ENCODE results near the gene LRRC51.

DNA sequence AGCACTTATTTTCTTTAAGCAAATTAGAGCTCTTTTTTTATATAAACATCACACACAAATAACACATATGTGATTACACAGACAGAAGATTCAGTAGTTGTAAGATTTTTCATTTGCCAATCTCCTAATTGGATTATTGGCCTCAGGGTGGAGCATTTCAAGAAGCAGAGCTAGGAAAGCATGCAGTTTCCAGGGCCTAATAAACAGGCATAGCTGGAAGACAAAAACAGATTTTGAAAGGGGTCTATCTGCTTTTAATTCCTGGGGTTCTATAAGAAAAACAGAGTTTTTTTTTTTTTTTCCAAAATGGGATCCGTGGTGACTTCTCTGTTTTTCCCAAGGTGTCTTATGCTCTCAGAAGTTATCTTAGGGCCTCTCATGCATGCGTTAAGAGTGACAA lies 47.3 kb downstream of the LRRC51 start:
- TF ChIP-seq, protein P1, sequence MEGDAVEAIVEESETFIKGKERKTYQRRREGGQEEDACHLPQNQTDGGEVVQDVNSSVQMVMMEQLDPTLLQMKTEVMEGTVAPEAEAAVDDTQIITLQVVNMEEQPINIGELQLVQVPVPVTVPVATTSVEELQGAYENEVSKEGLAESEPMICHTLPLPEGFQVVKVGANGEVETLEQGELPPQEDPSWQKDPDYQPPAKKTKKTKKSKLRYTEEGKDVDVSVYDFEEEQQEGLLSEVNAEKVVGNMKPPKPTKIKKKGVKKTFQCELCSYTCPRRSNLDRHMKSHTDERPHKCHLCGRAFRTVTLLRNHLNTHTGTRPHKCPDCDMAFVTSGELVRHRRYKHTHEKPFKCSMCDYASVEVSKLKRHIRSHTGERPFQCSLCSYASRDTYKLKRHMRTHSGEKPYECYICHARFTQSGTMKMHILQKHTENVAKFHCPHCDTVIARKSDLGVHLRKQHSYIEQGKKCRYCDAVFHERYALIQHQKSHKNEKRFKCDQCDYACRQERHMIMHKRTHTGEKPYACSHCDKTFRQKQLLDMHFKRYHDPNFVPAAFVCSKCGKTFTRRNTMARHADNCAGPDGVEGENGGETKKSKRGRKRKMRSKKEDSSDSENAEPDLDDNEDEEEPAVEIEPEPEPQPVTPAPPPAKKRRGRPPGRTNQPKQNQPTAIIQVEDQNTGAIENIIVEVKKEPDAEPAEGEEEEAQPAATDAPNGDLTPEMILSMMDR (IDR thresholded peaks at IDR 0.05; ENCODE audit: poor library complexity, severe bottlenecking): no peak
- TF ChIP-seq EZH2 (IDR thresholded peaks at IDR 0.05; ENCODE audit: borderline replicate concordance, insufficient read depth, low read length, poor library complexity, severe bottlenecking): no peak
- TF ChIP-seq EP300 (conservative IDR thresholded peaks at IDR 0.05; ENCODE audit: poor library complexity, severe bottlenecking): no peak
- TF ChIP-seq SMC3 (conservative IDR thresholded peaks at IDR 0.05; ENCODE audit: poor library complexity): no peak
